PC-9 (cell line): ENCODE data around the gene HIBCH. TPM values are rescaled to one million over a fixed set of nuclear protein-coding genes. Genes with fewer than 3 reads are reported as not detected.

ENCODE experiments used
- BruUV-seq: library from RNA; stranded (reverse); fragments of 400-500 nt; replicated peaks from 2 replicates; lab custom pipeline; 2021; lab: Mats Ljungman, UMichigan
- CTCF ChIA-PET: fragments of 300-600 bp; sonication (Branson Sonifier 250); formaldehyde crosslinking; loops from one replicate; lab custom pipeline; 2022; ENCODE audit warnings: antibody characterized with exemption; lab: Charles Lee
- POLR2A ChIA-PET: fragments of 300-600 bp; sonication (Branson Sonifier 250); formaldehyde crosslinking; loops from one replicate; lab custom pipeline; 2022; ENCODE audit warnings: antibody characterized with exemption; ENCODE audit not compliant: unreplicated experiment; lab: Charles Lee
- DNase-seq, 2 experiments: peaks; one replicate each; pipeline versions ENCODE4 v3.0.0 to v3.0.0-alpha.2; 2015 to 2022; ENCODE audit warnings: mixed read lengths in 1 of 2
- H2AFZ ChIP-seq: fragments of 200-600 bp; sonication (generic); 2 replicates; pipeline ENCODE4 v1.8.1; 2017; ENCODE audit warnings: antibody characterized with exemption
- H3F3A ChIP-seq: fragments of 200-600 bp; sonication (generic); 2 replicates; pipeline ENCODE4 v1.8.1; 2017; ENCODE audit warnings: antibody characterized with exemption, mild to moderate bottlenecking, low read depth; ENCODE audit not compliant: insufficient read depth
- H3K27ac ChIP-seq: fragments of 200-600 bp; sonication (generic); 2 replicates; pipeline ENCODE4 v1.6.1; 2016; ENCODE audit warnings: mixed run types
- H3K27me3 ChIP-seq: fragments of 200-600 bp; sonication (generic); 2 replicates; pipeline ENCODE4 v1.6.1; 2016; ENCODE audit warnings: low read depth, mixed run types; ENCODE audit not compliant: insufficient read depth
- H3K36me3 ChIP-seq: fragments of 200-600 bp; sonication (generic); 2 replicates; pipeline ENCODE4 v1.6.1; 2016; ENCODE audit warnings: low read depth, mixed run types
- H3K4me1 ChIP-seq: fragments of 200-600 bp; sonication (generic); replicated peaks from 2 replicates; pipeline ENCODE4 v1.6.1; 2016; ENCODE audit warnings: mixed run types; ENCODE audit not compliant: insufficient read depth
- H3K4me2 ChIP-seq: fragments of 200-600 bp; sonication (generic); 2 replicates; pipeline ENCODE4 v1.6.1; 2017; ENCODE audit warnings: mixed run types
- H3K4me3 ChIP-seq: fragments of 200-600 bp; sonication (generic); 2 replicates; pipeline ENCODE4 v1.6.1; 2016; ENCODE audit warnings: mixed run types
- H3K79me2 ChIP-seq: fragments of 200-600 bp; sonication (generic); 2 replicates; pipeline ENCODE4 v1.6.1; 2017; ENCODE audit warnings: low read depth, mixed run types
- H3K9me2 ChIP-seq: fragments of 200-600 bp; sonication (generic); 2 replicates; pipeline ENCODE4 v1.8.1; 2017; ENCODE audit warnings: mild to moderate bottlenecking; ENCODE audit not compliant: insufficient read depth
- H3K9me3 ChIP-seq: fragments of 200-600 bp; sonication (generic); 2 replicates; pipeline ENCODE4 v1.8.1; 2016; ENCODE audit warnings: low read depth; ENCODE audit not compliant: insufficient read depth
- H4K20me1 ChIP-seq: fragments of 200-600 bp; sonication (generic); 2 replicates; pipeline ENCODE4 v1.8.1; 2017; ENCODE audit not compliant: insufficient read depth
- CTCF ChIP-seq: fragments of 200-600 bp; sonication (generic); conservative IDR thresholded peaks from 2 replicates; pipeline ENCODE4 v1.6.1; 2017; ENCODE audit warnings: mixed run types, antibody characterized with exemption, mild to moderate bottlenecking, moderate library complexity
- EZH2 ChIP-seq: fragments of 200-600 bp; sonication (generic); IDR thresholded peaks from 2 replicates; pipeline ENCODE4 v1.8.0; 2017; ENCODE audit warnings: antibody characterized with exemption, low read depth
- intact Hi-C: fragments of 100-400 bp; cut with micrococcal nuclease; formaldehyde crosslinking; loops from one replicate; pipeline ENCODE4 v1.10.0; 2022; ENCODE audit not compliant: unreplicated experiment
- total RNA-seq: library from RNA; stranded (reverse); gene quantifications from 2 replicates; pipeline ENCODE4 v1.2.3, GENCODE V29; 2021

Gene HIBCH
- total RNA-seq, 1 experiment from 2014 or later: 14.7 TPM

GRCh38 chr2:190170673-190171072, 149.0 kb downstream of the HIBCH start:
- intact Hi-C loops: no loop called here
- ChIA-PET POLR2A (no interaction called here), CTCF (no interaction called here)
- BruUV-seq: no TSS peak
- Histone ChIP-seq H3K79me2 (no peaks in the 10 kb centered on the region), H3K27ac (no peak overlapping the region), H3K36me3 (no peaks in the 10 kb centered on the region), H3K4me1 (no peaks in the 10 kb centered on the region), H3K9me2 (no peaks in the 10 kb centered on the region), H3K4me3 (no peak overlapping the region), H2AFZ (no peak overlapping the region), H4K20me1 (no peaks in the 10 kb centered on the region), H3F3A (no peaks in the 10 kb centered on the region), H3K27me3 (no peaks in the 10 kb centered on the region), H3K4me2 (no peak overlapping the region), H3K9me3 (peaks cover 4% of the 10 kb centered on the region; the same call in 1 of the 2 replicates)
- no peak for DNase-seq
- TF ChIP-seq CTCF (no peak), EZH2 (no peak)

GRCh38 chr2:190169221-190170072, 150.2 kb downstream of the HIBCH start:
- H3K4me2 ChIP-seq: no peak overlapping the region
- H3K9me3 ChIP-seq: peaks cover 4% of the 10 kb centered on the region; the same call in 1 of the 2 replicates
- no peak overlapping the region for H3K4me3 ChIP-seq
- POLR2A ChIA-PET: no interaction called here
- H3K27me3 ChIP-seq: no peaks in the 10 kb centered on the region
- DNase-seq: no peak
- H3K4me1 ChIP-seq: no peaks in the 10 kb centered on the region
- no peak overlapping the region for H3K27ac ChIP-seq
- CTCF ChIA-PET: no interaction called here
- no peak overlapping the region for H2AFZ ChIP-seq
- BruUV-seq: no TSS peak
- no peaks in the 10 kb centered on the region for H3F3A ChIP-seq
- TF ChIP-seq CTCF (no peak), EZH2 (no peak)
- H3K79me2 ChIP-seq: no peaks in the 10 kb centered on the region
- intact Hi-C loops: no loop called here
- no peaks in the 10 kb centered on the region for H4K20me1 ChIP-seq
- no peaks in the 10 kb centered on the region for H3K9me2 ChIP-seq
- no peaks in the 10 kb centered on the region for H3K36me3 ChIP-seq

- intact Hi-C loops: no loop called here
- no peak overlapping the region for H3K27ac ChIP-seq
- no peaks in the 10 kb centered on the region for H4K20me1 ChIP-seq
- TF ChIP-seq CTCF: no peak
- TF ChIP-seq EZH2: no peak
- no peak overlapping the region for H2AFZ ChIP-seq
- CTCF ChIA-PET: no interaction called here
- no peaks in the 10 kb centered on the region for H3K9me3 ChIP-seq
- no peaks in the 10 kb centered on the region for H3K4me1 ChIP-seq
- POLR2A ChIA-PET: no interaction called here
- no peaks in the 10 kb centered on the region for H3K36me3 ChIP-seq
- no peaks in the 10 kb centered on the region for H3K9me2 ChIP-seq
- BruUV-seq: no TSS peak
- no peak for DNase-seq
- no peaks in the 10 kb centered on the region for H3F3A ChIP-seq
- H3K4me3 ChIP-seq: no peak overlapping the region
- H3K4me2 ChIP-seq: no peak overlapping the region
- no peaks in the 10 kb centered on the region for H3K79me2 ChIP-seq
- H3K27me3 ChIP-seq: no peaks in the 10 kb centered on the region
Measured at GRCh38 chr2:190167702-190168101, 151.9 kb downstream of the HIBCH start.
